GM15510 (cell line): ENCODE data around the gene MR1.

Experiments used
- POLR2A ChIP-seq: IDR thresholded peaks from 3 replicates; pipeline ENCODE4 v1.6.1; 2011; ENCODE audit warnings: borderline replicate concordance; ENCODE audit not compliant: insufficient read length; ENCODE audit errors: extremely low read depth

The MR1 gene

GRCh38 chr1:181033799-181034451 is at the start of gene MR1:
Gene MR1 (plus strand): TSS chr1:181033983. CDS start chr1:181034008, 25 bp downstream.
- TF ChIP-seq POLR2A: peak; percentile 66

DNA sequence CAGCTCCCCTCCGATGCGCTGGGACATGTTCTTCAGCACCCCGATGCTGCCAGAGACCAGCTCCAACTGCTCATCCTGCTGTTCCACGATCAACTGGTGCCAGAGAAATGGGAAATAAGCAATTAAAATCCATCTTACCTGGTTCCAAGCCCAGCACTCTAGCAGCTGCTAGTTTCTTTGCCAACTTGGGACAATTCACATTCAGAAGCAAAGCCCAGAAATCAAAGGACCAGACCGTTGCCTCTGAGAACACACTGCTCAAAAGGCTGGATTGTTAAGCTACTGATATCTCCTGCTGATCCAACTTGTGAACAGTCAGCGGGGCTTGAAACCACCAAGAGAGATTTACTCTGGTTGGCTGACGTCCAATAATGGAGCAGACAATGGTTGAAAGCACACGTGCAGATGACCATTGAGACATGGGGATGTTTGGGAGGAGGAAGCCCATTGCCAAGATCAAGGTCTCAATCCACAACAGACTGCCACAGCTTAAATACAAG is 45.5 kb upstream of the MR1 start:
- TF ChIP-seq POLR2A: no peak

- TF ChIP-seq POLR2A: no peak
Measured at GRCh38 chr1:180994262-180994661, 39.5 kb upstream of the MR1 start.

DNA sequence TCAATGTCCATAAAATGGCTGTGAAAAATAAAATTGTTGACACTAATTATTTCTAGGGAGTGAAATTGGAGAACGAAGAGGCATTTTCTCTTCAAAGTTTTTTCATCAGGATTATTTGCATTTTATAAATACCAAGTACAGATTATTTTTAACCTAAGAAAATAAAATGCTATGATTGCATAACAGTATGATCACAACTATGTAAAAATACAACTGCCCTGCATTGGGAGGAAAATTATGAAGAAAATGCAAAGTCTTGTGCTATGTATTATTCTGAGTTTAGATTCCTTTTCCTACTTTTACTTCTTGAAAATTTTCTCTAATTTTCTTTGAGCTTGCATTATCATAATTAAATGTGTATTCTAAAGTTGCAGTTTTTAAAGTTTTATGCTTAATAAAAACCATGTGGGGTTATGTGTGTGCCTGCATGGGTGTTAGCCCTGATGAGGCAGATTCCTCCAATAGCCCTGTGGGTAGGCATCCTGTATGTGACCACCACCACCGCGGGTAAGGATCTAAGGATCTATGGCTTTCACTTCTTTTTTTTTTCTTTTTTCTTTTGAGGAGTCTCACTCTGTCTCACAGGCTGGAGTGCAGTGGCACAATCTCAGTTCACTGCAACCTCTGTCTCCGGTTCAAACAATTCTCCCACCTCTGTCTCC is 35.8 kb upstream of the MR1 start:
- TF ChIP-seq POLR2A: no peak

- no peak for TF ChIP-seq POLR2A
Measured at GRCh38 chr1:181001091-181001780, 32.5 kb upstream of the MR1 start.

- no peak for TF ChIP-seq POLR2A
Measured at GRCh38 chr1:181002582-181003172, 31.1 kb upstream of the MR1 start.

DNA sequence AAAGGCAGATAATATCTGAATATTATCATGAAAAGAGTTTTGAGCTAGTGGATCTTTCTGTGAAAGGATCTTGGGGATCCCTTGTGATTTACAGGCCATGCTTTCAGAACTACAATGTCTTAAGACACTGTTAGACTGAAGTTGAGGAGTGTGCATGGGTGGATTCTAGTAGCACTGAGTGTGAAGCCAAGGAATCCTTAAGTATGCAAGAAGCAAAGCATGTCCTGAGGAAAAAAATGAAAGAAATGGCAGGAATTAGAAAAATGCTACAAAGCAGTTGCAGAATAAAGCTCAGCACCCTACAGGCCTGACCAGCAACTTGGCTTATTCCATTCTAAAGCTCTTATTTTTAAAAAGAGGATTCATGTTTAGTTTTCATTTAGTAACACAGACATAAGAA is 23.0 kb upstream of the MR1 start:
- TF ChIP-seq POLR2A: no peak

- no peak for TF ChIP-seq POLR2A
Measured at GRCh38 chr1:181011301-181012202, 22.2 kb upstream of the MR1 start.

GRCh38 chr1:181012203-181012745 is 21.5 kb upstream of the MR1 start:
- TF ChIP-seq POLR2A: no peak

DNA sequence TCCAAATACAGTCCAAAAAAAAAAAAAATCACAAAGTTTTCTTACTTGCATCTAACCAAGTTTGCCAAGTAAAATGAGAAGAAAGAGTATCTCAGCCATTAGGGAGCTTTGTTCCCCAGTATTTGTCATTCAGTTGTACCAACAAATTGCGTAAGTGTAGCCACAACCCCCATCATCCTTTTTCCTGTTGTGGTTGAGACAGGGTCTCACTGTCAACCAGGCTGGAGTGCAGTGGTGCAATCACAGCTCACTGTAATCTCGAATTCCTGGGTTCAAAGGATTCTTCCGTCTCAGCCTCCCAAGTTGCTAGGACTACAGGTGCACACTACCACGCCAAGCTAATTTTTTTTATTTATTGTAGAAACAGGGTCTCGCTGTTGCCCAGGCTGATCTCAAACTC is 20.6 kb upstream of the MR1 start:
- no peak for TF ChIP-seq POLR2A

GRCh38 chr1:181014477-181015250 is 19.1 kb upstream of the MR1 start:
- TF ChIP-seq POLR2A: no peak

DNA sequence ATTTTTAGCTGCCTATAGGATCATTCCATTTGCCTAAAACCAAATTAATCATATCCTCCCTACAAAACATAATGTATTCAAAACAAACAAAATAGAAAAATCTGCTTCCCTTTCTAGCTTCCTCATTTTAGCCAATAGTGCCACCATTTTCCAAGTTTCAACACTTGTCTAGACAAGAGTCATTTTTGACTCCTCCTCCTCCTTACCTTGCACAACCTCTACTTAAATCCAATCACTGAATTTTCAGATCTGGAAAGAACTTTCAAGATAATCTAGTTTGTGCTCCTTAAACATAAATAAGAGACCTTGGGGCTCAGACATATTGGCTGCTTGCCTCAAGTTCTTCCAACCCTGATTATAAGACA is 18.6 kb upstream of the MR1 start:
- no peak for TF ChIP-seq POLR2A

DNA sequence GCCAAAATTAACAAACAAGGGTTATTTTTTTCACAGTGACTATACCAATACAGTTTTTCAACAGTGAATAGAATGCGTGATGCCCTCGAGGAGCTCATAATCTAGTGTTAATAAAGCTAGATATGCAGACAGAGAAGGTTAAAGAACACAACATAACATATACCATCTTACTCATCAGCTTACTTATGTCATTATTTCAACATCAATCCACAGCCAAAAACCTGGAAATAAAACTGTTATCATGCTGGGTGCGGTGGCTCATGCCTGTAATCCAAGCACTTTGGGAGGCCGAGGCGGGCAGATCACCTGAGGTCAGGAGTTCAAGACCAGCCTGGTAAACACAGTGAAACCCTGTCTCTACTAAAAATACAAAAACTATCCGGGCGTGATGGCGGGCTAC is 17.2 kb upstream of the MR1 start:
- no peak for TF ChIP-seq POLR2A
